Lung (tissue), 12 donors: ENCODE results near the gene PRKCE. TPM values are rescaled to one million over a fixed set of nuclear protein-coding genes. Genes with fewer than 3 reads are reported as not detected.
A peak's percentile ranks its signal among the peaks of the same experiment; 100 is the strongest.

ENCODE experiments used
- ATAC-seq: fragments of 200-7000 bp; cut with Tn5 transposase; one replicate; pipeline ENCODE4 v1.9.1; 2020; ENCODE audit warnings: moderate number of reproducible peaks; ENCODE audit not compliant: insufficient read depth, low FRiP score
- DNase-seq, 3 donors: peaks; one replicate each; pipeline ENCODE4 v3.0.0-alpha.2; 2013 to 2017
- H3K27ac ChIP-seq, 2 donors: one replicate each; pipeline ENCODE4 v1.5.1; 2013; ENCODE audit warnings: mild to moderate bottlenecking in 2 of 2, moderate library complexity in 2 of 2, control low read depth in 1 of 2, inconsistent platforms in 1 of 2, low read depth in 1 of 2, low read length in 1 of 2
- H3K27me3 ChIP-seq, 3 donors: one replicate each; pipeline ENCODE4 v1.5.1; 2013; ENCODE audit warnings: low read length in 2 of 3; ENCODE audit not compliant: control insufficient read depth in 3 of 3, insufficient read depth in 3 of 3
- H3K36me3 ChIP-seq, 4 donors: one replicate each; pipeline ENCODE4 v1.5.1; 2013; ENCODE audit warnings: low read length in 4 of 4, mild to moderate bottlenecking in 1 of 4, moderate library complexity in 1 of 4; ENCODE audit not compliant: control insufficient read depth in 4 of 4, insufficient read depth in 4 of 4
- H3K4me1 ChIP-seq, 5 donors: one replicate each; pipeline ENCODE4 v1.5.1; 2013; ENCODE audit warnings: low read length in 5 of 5, mild to moderate bottlenecking in 2 of 5, moderate library complexity in 1 of 5; ENCODE audit not compliant: control insufficient read depth in 5 of 5, insufficient read depth in 5 of 5
- H3K4me3 ChIP-seq: one replicate; pipeline ENCODE4 v1.5.1; 2013; ENCODE audit warnings: mild to moderate bottlenecking, control low read depth, moderate library complexity
- H3K9ac ChIP-seq, 2 donors: one replicate each; pipeline ENCODE4 v1.5.1; 2013; ENCODE audit warnings: low read length in 2 of 2, control low read depth in 1 of 2; ENCODE audit not compliant: insufficient read depth in 1 of 2
- H3K9me3 ChIP-seq, 4 donors: one replicate each; pipeline ENCODE4 v1.5.1; 2013; ENCODE audit warnings: low read length in 3 of 4, mild to moderate bottlenecking in 1 of 4, moderate library complexity in 1 of 4; ENCODE audit not compliant: control insufficient read depth in 4 of 4, insufficient read depth in 3 of 4
- WGBS, 2 donors: extraction: QIAGEN DNeasy Blood & Tissue Kit; methylation state at CpG; one replicate each; pipeline ENCODE4 v1.1.7; 2013; 5-methylcytosine and 5-hydroxymethylcytosine counted together
- polyA plus RNA-seq, 2 donors: library from polyadenylated mRNA; stranded (reverse); fragments of 200-250 nt; gene quantifications; one replicate each; pipeline ENCODE4 v1.2.1, GENCODE V29; 2013
- total RNA-seq, 2 donors: library from RNA; depleted of rRNA in 1 of 2; stranded (reverse); fragments of >200 nt in 1 of 2; gene quantifications; one replicate each; pipeline ENCODE4 v1.2.1, GENCODE V29; 2014 to 2021
- TF ChIP-seq, protein P1 (sequence below): IDR thresholded peaks from 2 replicates; pipeline ENCODE4 v1.5.1; 2012; ENCODE audit warnings: mild to moderate bottlenecking; ENCODE audit errors: control extremely low read depth, extremely low read depth
- donor health status: control.
- donor health status: control.
- donor health status: Bipolar disorder and iron deficiency.
- donor health status: healthy.
- donor health status: DM: yes; HTN: yes; CAD: no.

The PRKCE gene
- total and polyA plus RNA-seq, 4 donors = 12.5 to 82.2 (median 32.1) TPM

- ATAC-seq (no peak), DNase-seq (no peak)
- Histone ChIP-seq H3K9ac (no peak overlapping the region), H3K27ac (no peak overlapping the region), H3K4me1 (peaks cover 0 to 1% (median 0%) of the 10 kb centered on the region in 5 donors), H3K27me3 (peaks cover 0 to 2% (median 2%) of the 10 kb centered on the region in 3 donors), H3K36me3 (no peaks in the 10 kb centered on the region), H3K9me3 (no peaks in the 10 kb centered on the region), H3K4me3 (no peak overlapping the region)
- TF ChIP-seq, protein P1, sequence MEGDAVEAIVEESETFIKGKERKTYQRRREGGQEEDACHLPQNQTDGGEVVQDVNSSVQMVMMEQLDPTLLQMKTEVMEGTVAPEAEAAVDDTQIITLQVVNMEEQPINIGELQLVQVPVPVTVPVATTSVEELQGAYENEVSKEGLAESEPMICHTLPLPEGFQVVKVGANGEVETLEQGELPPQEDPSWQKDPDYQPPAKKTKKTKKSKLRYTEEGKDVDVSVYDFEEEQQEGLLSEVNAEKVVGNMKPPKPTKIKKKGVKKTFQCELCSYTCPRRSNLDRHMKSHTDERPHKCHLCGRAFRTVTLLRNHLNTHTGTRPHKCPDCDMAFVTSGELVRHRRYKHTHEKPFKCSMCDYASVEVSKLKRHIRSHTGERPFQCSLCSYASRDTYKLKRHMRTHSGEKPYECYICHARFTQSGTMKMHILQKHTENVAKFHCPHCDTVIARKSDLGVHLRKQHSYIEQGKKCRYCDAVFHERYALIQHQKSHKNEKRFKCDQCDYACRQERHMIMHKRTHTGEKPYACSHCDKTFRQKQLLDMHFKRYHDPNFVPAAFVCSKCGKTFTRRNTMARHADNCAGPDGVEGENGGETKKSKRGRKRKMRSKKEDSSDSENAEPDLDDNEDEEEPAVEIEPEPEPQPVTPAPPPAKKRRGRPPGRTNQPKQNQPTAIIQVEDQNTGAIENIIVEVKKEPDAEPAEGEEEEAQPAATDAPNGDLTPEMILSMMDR = no peak
- WGBS, 2 donors = 42 to 73% methylated on average over 5 of the region's 5 CpGs
These were observed 14.0 kb upstream of the PRKCE start for GRCh38 chr2:45637440-45637839.

DNA sequence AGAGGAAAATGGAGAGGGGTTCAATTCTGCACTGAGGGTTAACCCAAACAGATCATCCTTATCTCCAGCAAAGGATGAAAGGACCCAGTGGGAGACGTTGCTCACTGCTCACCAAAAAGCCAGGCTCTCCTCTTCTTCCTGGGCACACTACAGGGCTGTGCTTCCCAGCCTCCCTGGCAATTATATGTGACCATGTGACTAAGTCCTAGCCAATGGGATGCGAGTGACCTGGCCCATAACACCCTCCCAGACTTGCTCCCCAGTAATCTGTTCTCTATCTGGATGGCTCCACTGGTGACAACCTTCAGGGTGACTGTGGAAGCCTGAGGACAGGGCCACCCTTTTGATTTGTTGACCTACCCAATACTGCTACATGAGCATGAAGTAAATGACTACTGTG, 10.9 kb upstream of the PRKCE start:
- H3K27ac ChIP-seq = no peak overlapping the region
- no peak overlapping the region for H3K4me3 ChIP-seq
- no peak for DNase-seq
- 80 to 91% methylated on average over 2 of the region's 2 CpGs for WGBS, 2 donors
- TF ChIP-seq, protein P1 = no peak
- H3K9me3 ChIP-seq = no peaks in the 10 kb centered on the region
- no peaks in the 10 kb centered on the region for H3K36me3 ChIP-seq
- H3K4me1 ChIP-seq = peaks cover 0 to 6% (median 0%) of the 10 kb centered on the region in 5 donors
- H3K9ac ChIP-seq = no peak overlapping the region
- ATAC-seq = no peak
- peaks cover 0 to 2% (median 2%) of the 10 kb centered on the region in 3 donors for H3K27me3 ChIP-seq

GRCh38 chr2:45643095-45643494, 8.4 kb upstream of the PRKCE start:
- peak in 2 of 3 donors; percentile 31 to 39 for DNase-seq
- Histone ChIP-seq H3K9ac (peak overlapping the region in 1 of 2 donors; percentile 31), H3K9me3 (peaks cover 0 to 1% (median 0%) of the 10 kb centered on the region in 4 donors), H3K27ac (no peak overlapping the region), H3K36me3 (no peaks in the 10 kb centered on the region), H3K27me3 (peaks cover 0 to 2% (median 2%) of the 10 kb centered on the region in 3 donors), H3K4me1 (peaks cover 0 to 6% (median 0%) of the 10 kb centered on the region in 5 donors), H3K4me3 (peak overlapping the region; percentile 21)
- 25 to 39% methylated on average over 11 of the region's 11 CpGs for WGBS, 2 donors
- TF ChIP-seq, protein P1 = no peak
- no peak for ATAC-seq
